Measurements from ENCODE around the gene E2F2. TPM values are rescaled to one million over a fixed set of nuclear protein-coding genes. Genes with fewer than 3 reads are reported as not detected.

E2F2 gene
- total RNA-seq, 1 experiment from 2014 or later, result 9.5 TPM

GRCh38 chr1:23563003-23563402, 32.0 kb upstream of the E2F2 start:
- intact Hi-C loops (cut with micrococcal nuclease; ENCODE audit: unreplicated experiment), result no loop called here
- peaks cover 39% of the 10 kb centered on the region for H3K4me1 Mint-ChIP-seq (ENCODE audit: low read depth, unreplicated experiment)
- peak overlapping the region; percentile 97 for H3K27ac Mint-ChIP-seq (ENCODE audit: unreplicated experiment)
- no TSS peak for BruUV-seq (replicated peaks)
- no peaks in the 10 kb centered on the region for H3K27me3 Mint-ChIP-seq (ENCODE audit: insufficient read depth, unreplicated experiment)
- H3K36me3 Mint-ChIP-seq (ENCODE audit: insufficient read depth, unreplicated experiment), result peaks cover 17% of the 10 kb centered on the region
- H3K9me3 Mint-ChIP-seq (ENCODE audit: unreplicated experiment), result no peaks in the 10 kb centered on the region
- Histone ChIP-seq H3K4me1 (peaks cover 45% of the 10 kb centered on the region), H3K9me3 (no peaks in the 10 kb centered on the region), H3K27me3 (replicated peaks; ENCODE audit: control insufficient read depth, insufficient read depth, low read length) (no peaks in the 10 kb centered on the region), H3K4me3 (ENCODE audit: low read depth, low read length) (no peak overlapping the region), H3K36me3 (ENCODE audit: control insufficient read depth, insufficient read depth, low read length) (no peaks in the 10 kb centered on the region)
- DNase-seq, result no peak
- TF ChIP-seq CTCF (IDR thresholded peaks at IDR 0.05; ENCODE audit: insufficient read depth in 1 of 2, low read depth in 1 of 2, low read length in 1 of 2, severe bottlenecking in 1 of 2, unreplicated experiment in 1 of 2), result no peak
- CTCF ChIA-PET, result interaction anchor here (0.6 kb wide), 1 partner anchor 118 kb away, joined by 3 read pairs; no protein-coding TSS in a partner anchor
- POLR2A ChIA-PET, result no interaction called here
- H3K4me3 Mint-ChIP-seq (ENCODE audit: unreplicated experiment), result peak overlapping the region; percentile 61

- intact Hi-C loops (cut with micrococcal nuclease; ENCODE audit: unreplicated experiment), result no loop called here
- Mint-ChIP-seq H3K4me3 (ENCODE audit: unreplicated experiment) (peak overlapping the region; percentile 61), H3K4me1 (ENCODE audit: low read depth, unreplicated experiment) (peaks cover 39% of the 10 kb centered on the region), H3K9me3 (ENCODE audit: unreplicated experiment) (no peaks in the 10 kb centered on the region), H3K27ac (ENCODE audit: unreplicated experiment) (peak overlapping the region; percentile 97), H3K36me3 (ENCODE audit: insufficient read depth, unreplicated experiment) (peaks cover 17% of the 10 kb centered on the region), H3K27me3 (ENCODE audit: insufficient read depth, unreplicated experiment) (no peaks in the 10 kb centered on the region)
- no peak for TF ChIP-seq CTCF (IDR thresholded peaks at IDR 0.05; ENCODE audit: insufficient read depth in 1 of 2, low read depth in 1 of 2, low read length in 1 of 2, severe bottlenecking in 1 of 2, unreplicated experiment in 1 of 2)
- CTCF ChIA-PET, result interaction anchor here (0.6 kb wide), 1 partner anchor 117 kb away, joined by 3 read pairs; no protein-coding TSS in a partner anchor
- BruUV-seq (replicated peaks), result no TSS peak
- peaks cover 52% of the 10 kb centered on the region for H3K4me1 ChIP-seq
- no peaks in the 10 kb centered on the region for H3K27me3 ChIP-seq (replicated peaks; ENCODE audit: control insufficient read depth, insufficient read depth, low read length)
- H3K9me3 ChIP-seq, result no peaks in the 10 kb centered on the region
- H3K4me3 ChIP-seq (ENCODE audit: low read depth, low read length), result no peak overlapping the region
- POLR2A ChIA-PET, result no interaction called here
- H3K36me3 ChIP-seq (ENCODE audit: control insufficient read depth, insufficient read depth, low read length), result no peaks in the 10 kb centered on the region
- peak; percentile 93 to 94 for DNase-seq
Measured at GRCh38 chr1:23562137-23562876, 31.3 kb upstream of the E2F2 start.

- no TSS peak for BruUV-seq (replicated peaks)
- Mint-ChIP-seq H3K9me3 (ENCODE audit: unreplicated experiment) (no peaks in the 10 kb centered on the region), H3K27me3 (ENCODE audit: insufficient read depth, unreplicated experiment) (no peaks in the 10 kb centered on the region), H3K4me1 (ENCODE audit: low read depth, unreplicated experiment) (peaks cover 39% of the 10 kb centered on the region), H3K36me3 (ENCODE audit: insufficient read depth, unreplicated experiment) (peaks cover 17% of the 10 kb centered on the region), H3K27ac (ENCODE audit: unreplicated experiment) (peak overlapping the region; percentile 97), H3K4me3 (ENCODE audit: unreplicated experiment) (peak overlapping the region; percentile 1)
- Histone ChIP-seq H3K4me1 (peaks cover 58% of the 10 kb centered on the region), H3K9me3 (no peaks in the 10 kb centered on the region), H3K27me3 (replicated peaks; ENCODE audit: control insufficient read depth, insufficient read depth, low read length) (no peaks in the 10 kb centered on the region), H3K36me3 (ENCODE audit: control insufficient read depth, insufficient read depth, low read length) (no peaks in the 10 kb centered on the region), H3K4me3 (ENCODE audit: low read depth, low read length) (no peak overlapping the region)
- TF ChIP-seq CTCF (IDR thresholded peaks at IDR 0.05; ENCODE audit: insufficient read depth in 1 of 2, low read depth in 1 of 2, low read length in 1 of 2, severe bottlenecking in 1 of 2, unreplicated experiment in 1 of 2), result no peak
- intact Hi-C loops (cut with micrococcal nuclease; ENCODE audit: unreplicated experiment), result no loop called here
- DNase-seq, result no peak
- POLR2A ChIA-PET, result no interaction called here
- CTCF ChIA-PET, result no interaction called here
Measured at GRCh38 chr1:23561813-23562100, 30.7 kb upstream of the E2F2 start.
